Skeletal muscle tissue (tissue), 4 donors: ENCODE measurements around the gene MXRA7. TPM values are rescaled to one million over a fixed set of nuclear protein-coding genes. Genes with fewer than 3 reads are reported as not detected.

Source experiments
- H3K27ac ChIP-seq: one replicate; pipeline ENCODE4 v1.7.0; 2013; ENCODE audit warnings: mild to moderate bottlenecking, low read depth, low read length, inconsistent platforms
- H3K27me3 ChIP-seq, 3 donors: one replicate each; pipeline ENCODE4 v1.7.0; 2013; ENCODE audit warnings: low read length in 3 of 3; ENCODE audit not compliant: control insufficient read depth in 3 of 3, insufficient read depth in 3 of 3
- H3K36me3 ChIP-seq, 3 donors: one replicate each; pipeline ENCODE4 v1.7.0; 2013; ENCODE audit warnings: low read length in 3 of 3; ENCODE audit not compliant: control insufficient read depth in 3 of 3, insufficient read depth in 3 of 3
- H3K4me1 ChIP-seq, 3 donors: one replicate each; pipeline ENCODE4 v1.7.0; 2013; ENCODE audit warnings: low read length in 3 of 3, mild to moderate bottlenecking in 3 of 3; ENCODE audit not compliant: control insufficient read depth in 3 of 3, insufficient read depth in 3 of 3
- H3K4me3 ChIP-seq, 3 donors: one replicate each; pipeline ENCODE4 v1.7.0; 2013; ENCODE audit warnings: low read length in 3 of 3
- H3K9ac ChIP-seq, 3 donors: one replicate each; pipeline ENCODE4 v1.7.0; 2013; ENCODE audit warnings: low read length in 3 of 3, mild to moderate bottlenecking in 3 of 3, moderate library complexity in 2 of 3, low read depth in 1 of 3
- H3K9me3 ChIP-seq, 3 donors: one replicate each; pipeline ENCODE4 v1.7.0; 2013; ENCODE audit warnings: low read length in 3 of 3; ENCODE audit not compliant: control insufficient read depth in 3 of 3
- total RNA-seq: library from RNA; depleted of rRNA; stranded (reverse); fragments of >200 nt; gene quantifications from one replicate; pipeline ENCODE4 v1.2.3, GENCODE V29; 2014
- donor health status: Osteomylitis.

MXRA7 gene
- total RNA-seq, 1 donor from 2014 or later, result 75.7 TPM

- Histone ChIP-seq H3K4me1 (peaks cover 54 to 65% (median 62%) of the 10 kb centered on the region in 3 donors), H3K4me3 (peak overlapping the region in 1 of 3 donors; percentile 13), H3K36me3 (peaks cover 0 to 2% (median 0%) of the 10 kb centered on the region in 3 donors), H3K27me3 (no peaks in the 10 kb centered on the region), H3K9ac (peak overlapping the region in 1 of 3 donors; percentile 60), H3K27ac (peak overlapping the region; percentile 63), H3K9me3 (no peaks in the 10 kb centered on the region)
Observed at GRCh38 chr17:76697702-76698465, 12.9 kb downstream of the MXRA7 start.

- Histone ChIP-seq H3K27me3 (no peaks in the 10 kb centered on the region), H3K9ac (peak overlapping the region in 1 of 3 donors; percentile 60), H3K27ac (peak overlapping the region; percentile 63), H3K4me1 (peaks cover 54 to 65% (median 62%) of the 10 kb centered on the region in 3 donors), H3K4me3 (peak overlapping the region in 1 of 3 donors; percentile 1), H3K36me3 (peaks cover 0 to 2% (median 0%) of the 10 kb centered on the region in 3 donors), H3K9me3 (no peaks in the 10 kb centered on the region)
Observed at GRCh38 chr17:76696763-76697701, 13.7 kb downstream of the MXRA7 start.

- H3K9ac ChIP-seq, result peak overlapping the region in 1 of 3 donors; percentile 1
Observed at GRCh38 chr17:76695059-76695831, 15.5 kb downstream of the MXRA7 start.

GRCh38 chr17:76691379-76692191, 19.2 kb downstream of the MXRA7 start:
- peaks cover 35 to 58% (median 53%) of the 10 kb centered on the region in 3 donors for H3K4me1 ChIP-seq
- H3K27ac ChIP-seq, result no peak overlapping the region
- peak overlapping the region in 1 of 3 donors; percentile 35 for H3K4me3 ChIP-seq

More at GRCh38 chr17:76695059-76695831, 15.5 kb downstream of the MXRA7 start:
- H3K4me1 ChIP-seq, result peaks cover 44 to 61% (median 56%) of the 10 kb centered on the region in 3 donors
- no peaks in the 10 kb centered on the region for H3K27me3 ChIP-seq
- no peaks in the 10 kb centered on the region for H3K9me3 ChIP-seq
- H3K36me3 ChIP-seq, result peaks cover 0 to 2% (median 0%) of the 10 kb centered on the region in 3 donors
- H3K4me3 ChIP-seq, result no peak overlapping the region
- no peak overlapping the region for H3K27ac ChIP-seq

GRCh38 chr17:76690596-76691280, 20.0 kb downstream of the MXRA7 start:
- Histone ChIP-seq H3K27me3 (no peaks in the 10 kb centered on the region), H3K27ac (no peak overlapping the region), H3K9me3 (no peaks in the 10 kb centered on the region), H3K4me1 (peaks cover 33 to 61% (median 59%) of the 10 kb centered on the region in 3 donors), H3K36me3 (peaks cover 0 to 2% (median 0%) of the 10 kb centered on the region in 3 donors), H3K4me3 (no peak overlapping the region), H3K9ac (peak overlapping the region in 1 of 3 donors; percentile 62)

More at GRCh38 chr17:76691379-76692191, 19.2 kb downstream of the MXRA7 start:
- Histone ChIP-seq H3K27me3 (no peaks in the 10 kb centered on the region), H3K9me3 (no peaks in the 10 kb centered on the region), H3K9ac (peak overlapping the region in 1 of 3 donors; percentile 62), H3K36me3 (peaks cover 0 to 2% (median 0%) of the 10 kb centered on the region in 3 donors)

- peaks cover 0 to 5% (median 0%) of the 10 kb centered on the region in 3 donors for H3K36me3 ChIP-seq
- H3K27ac ChIP-seq, result no peak overlapping the region
- H3K9me3 ChIP-seq, result no peaks in the 10 kb centered on the region
- H3K4me1 ChIP-seq, result peaks cover 27 to 60% (median 57%) of the 10 kb centered on the region in 3 donors
- H3K4me3 ChIP-seq, result no peak overlapping the region
- H3K27me3 ChIP-seq, result no peaks in the 10 kb centered on the region
- peak overlapping the region in 1 of 3 donors; percentile 80 for H3K9ac ChIP-seq
Observed at GRCh38 chr17:76689859-76690258, 20.9 kb downstream of the MXRA7 start.

GRCh38 chr17:76688165-76688622, 22.6 kb downstream of the MXRA7 start:
- Histone ChIP-seq H3K9ac (peak overlapping the region; percentile 53 to 80 (median 68)), H3K4me3 (peak overlapping the region; percentile 20 to 60 (median 23)), H3K4me1 (peaks cover 27 to 62% (median 58%) of the 10 kb centered on the region in 3 donors)

More at GRCh38 chr17:76688165-76688622, 22.6 kb downstream of the MXRA7 start:
- no peaks in the 10 kb centered on the region for H3K27me3 ChIP-seq
- peaks cover 0 to 16% (median 2%) of the 10 kb centered on the region in 3 donors for H3K36me3 ChIP-seq
- H3K27ac ChIP-seq, result peak overlapping the region; percentile 91
- no peaks in the 10 kb centered on the region for H3K9me3 ChIP-seq
